Erythroblast (primary cell): ENCODE data around the gene PSORS1C2.

Experiments used
- GATA1 ChIP-seq: IDR thresholded peaks from 2 replicates; pipeline ENCODE4 v1.6.1; 2011; ENCODE audit warnings: low read depth, mild to moderate bottlenecking, control low read depth, low read length, moderate library complexity
- POLR2A ChIP-seq: IDR thresholded peaks from 2 replicates; pipeline ENCODE4 v1.6.1; 2011; ENCODE audit warnings: mild to moderate bottlenecking, low read length

- no peak for TF ChIP-seq POLR2A
- TF ChIP-seq GATA1: no peak
Observed at GRCh38 chr6:31125162-31125561, 13.7 kb downstream of the PSORS1C2 start.
